IMR-90 (cell line): Measurements from ENCODE around the gene CHST3. TPM values are rescaled to one million over a fixed set of nuclear protein-coding genes. Genes with fewer than 3 reads are reported as not detected.

Experiments
- ATAC-seq: fragments of 200-7000 bp; cut with Tn5 transposase; 2 replicates; pipeline ENCODE4 v1.9.1; 2020; ENCODE audit warnings: low read depth, mild to moderate bottlenecking, moderate library complexity
- BruUV-seq: library from RNA; stranded (reverse); fragments of 400-500 nt; replicated peaks from 2 replicates; lab custom pipeline; 2021; lab: Mats Ljungman, UMichigan
- CTCF ChIA-PET: fragments of 300-600 bp; formaldehyde crosslinking; extraction: SDS; loops from one replicate; lab custom pipeline; 2021; ENCODE audit warnings: antibody characterized with exemption; lab: Yijun Ruan, JAX
- POLR2A ChIA-PET: fragments of 300-600 bp; sonication (Branson Sonifier 250); formaldehyde crosslinking; loops from one replicate; lab custom pipeline; 2022; ENCODE audit warnings: antibody characterized with exemption; ENCODE audit not compliant: unreplicated experiment; lab: Charles Lee
- DNase-seq: peaks from one replicate; pipeline ENCODE4 v3.0.0; 2013
- H2AFZ ChIP-seq: replicated peaks from 2 replicates; pipeline ENCODE3; 2013; ENCODE audit warnings: low read length, mild to moderate bottlenecking; ENCODE audit not compliant: poor library complexity
- H2AK5ac ChIP-seq: 2 replicates; pipeline ENCODE4 v1.6.1; 2013; ENCODE audit warnings: low read depth, low read length, inconsistent platforms
- H2AK9ac ChIP-seq: replicated peaks from 2 replicates; pipeline ENCODE3; 2013; ENCODE audit warnings: mild to moderate bottlenecking, low read depth, low read length, moderate library complexity; ENCODE audit not compliant: poor library complexity
- H2BK120ac ChIP-seq: 2 replicates; pipeline ENCODE4 v1.6.1; 2013; ENCODE audit warnings: low read depth, low read length, inconsistent platforms
- H2BK15ac ChIP-seq: 3 replicates; pipeline ENCODE4 v1.6.1; 2013; ENCODE audit warnings: low read depth, low read length, inconsistent platforms
- H2BK20ac ChIP-seq: 2 replicates; pipeline ENCODE4 v1.6.1; 2013; ENCODE audit warnings: low read depth, mild to moderate bottlenecking, inconsistent platforms, low read length, moderate library complexity
- H2BK5ac ChIP-seq: 2 replicates; pipeline ENCODE4 v1.6.1; 2013; ENCODE audit warnings: mild to moderate bottlenecking, low read depth, low read length, inconsistent platforms; ENCODE audit not compliant: poor library complexity, severe bottlenecking
- H3K14ac ChIP-seq: replicated peaks from 2 replicates; pipeline ENCODE4 v1.6.1; 2013; ENCODE audit warnings: low read depth, low read length, inconsistent platforms
- H3K18ac ChIP-seq: 2 replicates; pipeline ENCODE4 v1.6.1; 2013; ENCODE audit warnings: low read depth, low read length, control low read depth
- H3K23ac ChIP-seq: 2 replicates; pipeline ENCODE4 v1.6.1; 2013; ENCODE audit warnings: low read depth, low read length, inconsistent platforms
- H3K27ac ChIP-seq: 2 replicates; pipeline ENCODE4 v1.5.1; 2013; ENCODE audit warnings: mild to moderate bottlenecking, control low read depth, low read length; ENCODE audit not compliant: insufficient read depth
- H3K27me3 ChIP-seq: 2 replicates; pipeline ENCODE4 v1.6.1; 2013; ENCODE audit warnings: low read length; ENCODE audit not compliant: control insufficient read depth, insufficient read depth
- H3K36me3 ChIP-seq: 2 replicates; pipeline ENCODE4 v1.6.1; 2013; ENCODE audit warnings: low read length, mixed read lengths; ENCODE audit not compliant: control insufficient read depth, insufficient read depth
- H3K4ac ChIP-seq: 2 replicates; pipeline ENCODE4 v1.6.1; 2013; ENCODE audit warnings: low read depth, low read length, inconsistent platforms
- H3K4me1 ChIP-seq: 2 replicates; pipeline ENCODE4 v1.6.1; 2013; ENCODE audit warnings: low read length, mixed read lengths; ENCODE audit not compliant: control insufficient read depth, insufficient read depth
- H3K4me2 ChIP-seq: 2 replicates; pipeline ENCODE4 v1.6.1; 2013; ENCODE audit warnings: low read depth, mild to moderate bottlenecking, control low read depth, low read length, moderate library complexity
- H3K4me3 ChIP-seq: 2 replicates; pipeline ENCODE4 v1.5.1; 2013; ENCODE audit warnings: low read depth, mild to moderate bottlenecking, control low read depth, low read length, moderate library complexity; ENCODE audit not compliant: insufficient read depth
- H3K56ac ChIP-seq: 2 replicates; pipeline ENCODE4 v1.6.1; 2013; ENCODE audit warnings: low read length, inconsistent platforms; ENCODE audit not compliant: insufficient read depth; ENCODE audit errors: extremely low read depth
- H3K79me1 ChIP-seq, 2 experiments: 2 replicates each; pipeline ENCODE4 v1.6.1; 2013; ENCODE audit warnings: low read length in 2 of 2, inconsistent platforms in 1 of 2, low read depth in 1 of 2
- H3K9ac ChIP-seq: 2 replicates; pipeline ENCODE4 v1.6.1; 2013; ENCODE audit warnings: low read depth, low read length, control low read depth
- H3K9me1 ChIP-seq: 2 replicates; pipeline ENCODE4 v1.6.1; 2013; ENCODE audit warnings: low read length, inconsistent platforms; ENCODE audit not compliant: insufficient read depth
- H3K9me3 ChIP-seq: 2 replicates; pipeline ENCODE4 v1.6.1; 2013; ENCODE audit warnings: low read length; ENCODE audit not compliant: control insufficient read depth, insufficient read depth
- H4K20me1 ChIP-seq: 2 replicates; pipeline ENCODE4 v1.6.1; 2013; ENCODE audit warnings: low read length, inconsistent platforms; ENCODE audit not compliant: insufficient read depth
- H4K5ac ChIP-seq: 2 replicates; pipeline ENCODE4 v1.6.1; 2013; ENCODE audit warnings: mild to moderate bottlenecking, low read depth, low read length, control low read depth
- H4K8ac ChIP-seq, 2 experiments: 2 replicates each; pipeline ENCODE4 v1.6.1; 2013; ENCODE audit warnings: low read depth in 2 of 2, low read length in 2 of 2, control low read depth in 1 of 2, inconsistent platforms in 1 of 2
- H4K91ac ChIP-seq: 2 replicates; pipeline ENCODE4 v1.6.1; 2013; ENCODE audit warnings: low read depth, low read length, inconsistent platforms; ENCODE audit not compliant: insufficient read depth
- MAFK ChIP-seq: IDR thresholded peaks from 2 replicates; pipeline ENCODE4 v1.6.1; 2012; ENCODE audit warnings: low read depth, low read length, improper control_type of control experiment
- WGBS, 2 experiments: methylation state at CpG; one replicate each; pipeline versions ENCODE4 v1.1.5 to v1.1.7; 2013; ENCODE audit warnings: missing lambda C conversion rate in 2 of 2; ENCODE audit not compliant: insufficient read length in 1 of 2; ENCODE audit errors: extremely low coverage in 2 of 2; 5-methylcytosine and 5-hydroxymethylcytosine counted together
- dilution Hi-C: fragments of 300-500 bp; cut with HindIII; formaldehyde crosslinking; loops from one replicate; pipeline ENCODE4 v1.14.3; 2018; ENCODE audit warnings: low sequenced_read_pairs; ENCODE audit not compliant: unreplicated experiment
- in situ Hi-C: fragments of 300-500 bp; cut with MboI; formaldehyde crosslinking; loops from 3 replicates; pipeline ENCODE4 v1.14.3; 2019; ENCODE audit warnings: low sequenced_read_pairs, inconsistent platforms, mixed read lengths
- intact Hi-C: fragments of 100-400 bp; cut with micrococcal nuclease; formaldehyde crosslinking; loops from 2 replicates; pipeline ENCODE4 v1.10.0; 2022
- polyA plus RNA-seq, 3 experiments: library from polyadenylated mRNA; depleted of rRNA; stranded (reverse); fragments of >200 nt; gene quantifications; 2 replicates each; pipeline ENCODE4 v1.2.3, GENCODE V29; 2012; ENCODE audit warnings: low replicate concordance in 1 of 3
- total RNA-seq: library from RNA; depleted of rRNA; stranded (reverse); fragments of >200 nt; gene quantifications from 2 replicates; pipeline ENCODE4 v1.2.3, GENCODE V29; 2012
- TF ChIP-seq, protein P1 (sequence below): fragments of 150-350 bp; IDR thresholded peaks from 2 replicates; pipeline ENCODE4 v1.6.1; 2017; ENCODE audit warnings: mild to moderate bottlenecking, antibody characterized with exemption, low read length, low read depth

The CHST3 gene
- total and polyA plus RNA-seq, 2 of the 4 experiments (the other 2 are of a cell fraction): 8.6 to 9.0 TPM

DNA sequence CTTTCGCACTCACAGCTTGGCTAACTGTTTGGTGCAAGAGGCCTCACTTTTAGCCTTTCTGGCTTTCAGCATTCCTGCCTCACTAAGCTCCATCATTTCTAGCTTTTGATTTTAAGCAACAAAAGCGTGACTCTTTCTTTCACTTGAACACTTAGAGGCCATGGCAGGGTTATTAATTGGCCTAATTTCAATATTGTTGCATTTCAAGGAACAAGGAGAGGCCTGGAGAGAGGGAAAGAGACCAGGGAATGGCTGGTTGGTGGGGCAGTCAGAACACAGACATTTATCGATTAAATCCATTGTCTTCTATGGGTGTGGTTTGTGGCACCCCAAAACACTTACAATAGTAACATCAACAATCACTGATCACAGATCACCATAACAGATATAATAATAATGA is 31.3 kb downstream of the CHST3 start:
- intact Hi-C loops: no loop called here
- ATAC-seq: no peak
- peaks cover 26% of the 10 kb centered on the region for H3K9me1 ChIP-seq

More for the DNA sequence above, 31.3 kb downstream of the CHST3 start:
- no peak overlapping the region for H3K4me3 ChIP-seq
- no peak overlapping the region for H3K56ac ChIP-seq
- no peak overlapping the region for H3K9ac ChIP-seq
- no peak for DNase-seq
- no peak overlapping the region for H3K27ac ChIP-seq
- no TSS peak for BruUV-seq
- H2AFZ ChIP-seq: no peak overlapping the region
- H4K5ac ChIP-seq: no peak overlapping the region
- dilution Hi-C loops (no loop called here), in situ Hi-C loops (no loop called here)
- H3K4me1 ChIP-seq: peaks cover 32% of the 10 kb centered on the region
- H2BK120ac ChIP-seq: no peak overlapping the region
- H2BK5ac ChIP-seq: no peak overlapping the region
- no peak overlapping the region for H4K8ac ChIP-seq
- H3K36me3 ChIP-seq: no peaks in the 10 kb centered on the region
- ChIA-PET CTCF (interaction anchor here (1.0 kb wide), 1 partner anchor 25 kb away, joined by 4 read pairs; no protein-coding TSS in a partner anchor), POLR2A (no interaction called here)
- H3K23ac ChIP-seq: no peak overlapping the region
- H4K91ac ChIP-seq: no peak overlapping the region
- no peak overlapping the region for H2AK5ac ChIP-seq
- no peak overlapping the region for H3K4me2 ChIP-seq
- no peaks in the 10 kb centered on the region for H3K27me3 ChIP-seq
- no peak overlapping the region for H3K18ac ChIP-seq
- H4K20me1 ChIP-seq: no peaks in the 10 kb centered on the region; the same call in 1 of the 2 replicates
- peaks cover 32 to 77% of the 10 kb centered on the region in 2 experiments for H3K79me1 ChIP-seq
- H3K14ac ChIP-seq: no peak overlapping the region
- H3K9me3 ChIP-seq: no peaks in the 10 kb centered on the region
- H3K4ac ChIP-seq: no peak overlapping the region
- no peak for TF ChIP-seq MAFK
- TF ChIP-seq, protein P1, sequence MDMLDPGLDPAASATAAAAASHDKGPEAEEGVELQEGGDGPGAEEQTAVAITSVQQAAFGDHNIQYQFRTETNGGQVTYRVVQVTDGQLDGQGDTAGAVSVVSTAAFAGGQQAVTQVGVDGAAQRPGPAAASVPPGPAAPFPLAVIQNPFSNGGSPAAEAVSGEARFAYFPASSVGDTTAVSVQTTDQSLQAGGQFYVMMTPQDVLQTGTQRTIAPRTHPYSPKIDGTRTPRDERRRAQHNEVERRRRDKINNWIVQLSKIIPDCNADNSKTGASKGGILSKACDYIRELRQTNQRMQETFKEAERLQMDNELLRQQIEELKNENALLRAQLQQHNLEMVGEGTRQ: no peak
- no CpG with 5 or more reads among the region's 3 CpGs for WGBS, 2 experiments
- no peak overlapping the region for H2AK9ac ChIP-seq
- H2BK20ac ChIP-seq: no peak overlapping the region
- H2BK15ac ChIP-seq: no peak overlapping the region
